Amygdala (tissue), 56 donors: ENCODE results near the gene NRG3.

Source experiments
- DNase-seq, 56 donors: peaks; one replicate each; lab custom pipeline; 2025; lab: John Stamatoyannopoulos, UW

Gene NRG3

GRCh38 chr10:82866424-82867020 is 991.5 kb downstream of the NRG3 start:
- DNase-seq = no peak

- no peak for DNase-seq
Observed at GRCh38 chr10:82867056-82867455, 992.1 kb downstream of the NRG3 start.

GRCh38 chr10:82874671-82875070 is 999.7 kb downstream of the NRG3 start:
- no peak for DNase-seq

- no peak for DNase-seq
Observed at GRCh38 chr10:82880776-82881290, 1005.8 kb downstream of the NRG3 start.

- DNase-seq = no peak
Observed at GRCh38 chr10:82882722-82883121, 1007.7 kb downstream of the NRG3 start.

GRCh38 chr10:82883603-82884002 is 1008.6 kb downstream of the NRG3 start:
- no peak for DNase-seq

GRCh38 chr10:82887488-82887887 is 1012.5 kb downstream of the NRG3 start:
- no peak for DNase-seq

- no peak for DNase-seq
Observed at GRCh38 chr10:82888809-82889455, 1013.9 kb downstream of the NRG3 start.

GRCh38 chr10:82889728-82890127 is 1014.7 kb downstream of the NRG3 start:
- peak in 16 of 56 donors; percentile 1 to 32 (median 10) for DNase-seq

GRCh38 chr10:82890573-82890972 is 1015.6 kb downstream of the NRG3 start:
- DNase-seq = no peak

GRCh38 chr10:82908096-82908495 is 1033.1 kb downstream of the NRG3 start:
- DNase-seq = no peak

- no peak for DNase-seq
Observed at GRCh38 chr10:82908751-82909150, 1033.8 kb downstream of the NRG3 start.

GRCh38 chr10:82910301-82910700 is 1035.3 kb downstream of the NRG3 start:
- DNase-seq = no peak

- DNase-seq = no peak
Observed at GRCh38 chr10:82914655-82915136, 1039.7 kb downstream of the NRG3 start.

GRCh38 chr10:82916941-82917340 is 1041.9 kb downstream of the NRG3 start:
- DNase-seq = no peak

GRCh38 chr10:82918022-82918421 is 1043.0 kb downstream of the NRG3 start:
- no peak for DNase-seq

- DNase-seq = no peak
Observed at GRCh38 chr10:82922046-82922445, 1047.1 kb downstream of the NRG3 start.

GRCh38 chr10:82922755-82923154 is 1047.8 kb downstream of the NRG3 start:
- DNase-seq = no peak

- DNase-seq = no peak
Observed at GRCh38 chr10:82924711-82925110, 1049.7 kb downstream of the NRG3 start.

GRCh38 chr10:82925547-82925946 is 1050.6 kb downstream of the NRG3 start:
- DNase-seq = no peak

GRCh38 chr10:82932451-82932850 is 1057.5 kb downstream of the NRG3 start:
- peak in 10 of 56 donors; percentile 1 to 16 (median 5) for DNase-seq

- DNase-seq = no peak
Observed at GRCh38 chr10:82934429-82934828, 1059.4 kb downstream of the NRG3 start.
